Activated naive CD4-positive, alpha-beta T cell treated with anti-CD3 and anti-CD28 coated beads, Interleukin-2, amount 10 ng/mL, durations not matched to agents 7 days and 5 days (primary cell): Measurements from ENCODE around the gene SCAMP4.

ENCODE experiments used
- CTCF ChIA-PET: fragments of 350-600 bp; sonication (Branson Sonifier 250); formaldehyde crosslinking; loops from one replicate; lab custom pipeline; 2021; ENCODE audit warnings: antibody characterized with exemption; lab: Charles Lee
- DNase-seq: peaks from one replicate; pipeline ENCODE4 v3.0.0-alpha.2; 2020
- H3K27ac Mint-ChIP-seq: one replicate; pipeline ENCODE4 v1.8.0; 2021; ENCODE audit warnings: mild to moderate bottlenecking, moderate library complexity, mixed read lengths
- H3K27me3 Mint-ChIP-seq: one replicate; pipeline ENCODE4 v1.8.0; 2021; ENCODE audit warnings: mild to moderate bottlenecking, mixed read lengths
- H3K36me3 Mint-ChIP-seq: one replicate; pipeline ENCODE4 v1.8.0; 2021; ENCODE audit warnings: mixed read lengths
- H3K4me1 Mint-ChIP-seq: one replicate; pipeline ENCODE4 v1.8.0; 2021; ENCODE audit warnings: mixed read lengths
- H3K4me3 Mint-ChIP-seq: one replicate; pipeline ENCODE4 v1.8.0; 2021; ENCODE audit warnings: mild to moderate bottlenecking, moderate library complexity, mixed read lengths
- H3K9me3 Mint-ChIP-seq: one replicate; pipeline ENCODE4 v1.8.0; 2021; ENCODE audit warnings: mixed read lengths

The SCAMP4 gene

GRCh38 chr19:1905110-1905862 is at the start of gene SCAMP4, which contains the start of gene ADAT3:
Gene SCAMP4, plus strand, starts transcription at chr19:1905399. Its CDS starts 9,621 bp downstream, at chr19:1915020.
Gene ADAT3, plus strand, starts transcription at chr19:1905399. Its CDS starts 6,649 bp downstream, at chr19:1912048.
- H3K27me3 Mint-ChIP-seq, result no peaks in the 10 kb centered on the region
- H3K4me1 Mint-ChIP-seq, result peaks cover 67% of the 10 kb centered on the region
- H3K4me3 Mint-ChIP-seq, result peak within 1 kb of the TSS; percentile 85
- H3K9me3 Mint-ChIP-seq, result no peaks in the 10 kb centered on the region
- DNase-seq, result peak; percentile 99
- CTCF ChIA-PET, result interaction anchor here (1.0 kb wide), 1 partner anchor 18 kb away, joined by 3 read pairs; no protein-coding TSS in a partner anchor
- peak within 1 kb of the TSS; percentile 91 for H3K27ac Mint-ChIP-seq
- peaks cover 10% of the 10 kb centered on the region for H3K36me3 Mint-ChIP-seq

- peaks cover 64% of the 10 kb centered on the region for H3K4me1 Mint-ChIP-seq
- peak; percentile 60 for DNase-seq
- CTCF ChIA-PET, result interaction anchor here (0.5 to 1.6 kb wide), 2 partner anchors 9 to 225 kb away, joined by 3 to 4 read pairs; no protein-coding TSS in a partner anchor
Measured at GRCh38 chr19:1855828-1856255, 49.4 kb upstream of the SCAMP4 start.

GRCh38 chr19:1856345-1856697 is 48.9 kb upstream of the SCAMP4 start:
- no peaks in the 10 kb centered on the region for H3K9me3 Mint-ChIP-seq
- H3K4me3 Mint-ChIP-seq, result peak overlapping the region; percentile 82
- H3K27ac Mint-ChIP-seq, result peak overlapping the region; percentile 98
- CTCF ChIA-PET, result interaction anchor here (0.9 to 1.6 kb wide), 2 partner anchors 8 to 19 kb away, joined by 3 read pairs; no protein-coding TSS in a partner anchor
- peaks cover 3% of the 10 kb centered on the region for H3K36me3 Mint-ChIP-seq
- H3K27me3 Mint-ChIP-seq, result no peaks in the 10 kb centered on the region
- H3K4me1 Mint-ChIP-seq, result peaks cover 64% of the 10 kb centered on the region
- DNase-seq, result no peak

More at GRCh38 chr19:1855828-1856255, 49.4 kb upstream of the SCAMP4 start:
- Mint-ChIP-seq H3K27ac (peak overlapping the region; percentile 98), H3K36me3 (peaks cover 3% of the 10 kb centered on the region), H3K27me3 (no peaks in the 10 kb centered on the region), H3K4me3 (peak overlapping the region; percentile 82), H3K9me3 (no peaks in the 10 kb centered on the region)

- peak overlapping the region; percentile 98 for H3K27ac Mint-ChIP-seq
- DNase-seq, result peak; percentile 62
- H3K4me3 Mint-ChIP-seq, result peak overlapping the region; percentile 82
- peaks cover 3% of the 10 kb centered on the region for H3K36me3 Mint-ChIP-seq
- H3K4me1 Mint-ChIP-seq, result peaks cover 69% of the 10 kb centered on the region
- H3K27me3 Mint-ChIP-seq, result no peaks in the 10 kb centered on the region
- no peaks in the 10 kb centered on the region for H3K9me3 Mint-ChIP-seq
- CTCF ChIA-PET, result interaction anchor here (0.9 to 1.1 kb wide), 2 partner anchors 18 to 19 kb away, joined by 3 read pairs; no protein-coding TSS in a partner anchor
Measured at GRCh38 chr19:1856698-1857603, 48.2 kb upstream of the SCAMP4 start.

- H3K27me3 Mint-ChIP-seq, result no peaks in the 10 kb centered on the region
- H3K4me1 Mint-ChIP-seq, result peaks cover 65% of the 10 kb centered on the region
- DNase-seq, result no peak
- no peaks in the 10 kb centered on the region for H3K9me3 Mint-ChIP-seq
- peak overlapping the region; percentile 66 for H3K4me3 Mint-ChIP-seq
- CTCF ChIA-PET, result interaction anchor here (1.1 kb wide), 1 partner anchor 20 kb away, joined by 3 read pairs; no protein-coding TSS in a partner anchor
- H3K27ac Mint-ChIP-seq, result peak overlapping the region; percentile 88
- peaks cover 3% of the 10 kb centered on the region for H3K36me3 Mint-ChIP-seq
Measured at GRCh38 chr19:1857648-1858326, 47.4 kb upstream of the SCAMP4 start.

- CTCF ChIA-PET, result interaction anchor here (1.1 kb wide), 1 partner anchor 21 kb away, joined by 3 read pairs; no protein-coding TSS in a partner anchor
- H3K4me1 Mint-ChIP-seq, result peaks cover 57% of the 10 kb centered on the region
- H3K9me3 Mint-ChIP-seq, result no peaks in the 10 kb centered on the region
- H3K27me3 Mint-ChIP-seq, result no peaks in the 10 kb centered on the region
- H3K36me3 Mint-ChIP-seq, result peaks cover 1% of the 10 kb centered on the region
- DNase-seq, result no peak
- H3K27ac Mint-ChIP-seq, result peak overlapping the region; percentile 82
- H3K4me3 Mint-ChIP-seq, result peak overlapping the region; percentile 51
Measured at GRCh38 chr19:1858412-1859081, 46.7 kb upstream of the SCAMP4 start.

- Mint-ChIP-seq H3K27me3 (no peaks in the 10 kb centered on the region), H3K36me3 (peaks cover 1% of the 10 kb centered on the region), H3K4me3 (peak overlapping the region; percentile 31), H3K27ac (peak overlapping the region; percentile 45), H3K4me1 (peaks cover 55% of the 10 kb centered on the region), H3K9me3 (no peaks in the 10 kb centered on the region)
- no peak for DNase-seq
- CTCF ChIA-PET, result interaction anchor here (1.0 kb wide), 1 partner anchor 10 kb away, joined by 3 read pairs; no protein-coding TSS in a partner anchor
Measured at GRCh38 chr19:1859331-1859781, 45.8 kb upstream of the SCAMP4 start.

GRCh38 chr19:1860042-1860775 is 45.0 kb upstream of the SCAMP4 start:
- H3K9me3 Mint-ChIP-seq, result no peaks in the 10 kb centered on the region
- no peak overlapping the region for H3K4me3 Mint-ChIP-seq
- no peaks in the 10 kb centered on the region for H3K36me3 Mint-ChIP-seq
- CTCF ChIA-PET, result interaction anchor here (1.0 kb wide), 1 partner anchor 11 kb away, joined by 3 read pairs; no protein-coding TSS in a partner anchor
- DNase-seq, result peak; percentile 65
- H3K27me3 Mint-ChIP-seq, result no peaks in the 10 kb centered on the region
- H3K4me1 Mint-ChIP-seq, result peaks cover 47% of the 10 kb centered on the region
- H3K27ac Mint-ChIP-seq, result no peak overlapping the region

GRCh38 chr19:1860821-1861598 is 44.2 kb upstream of the SCAMP4 start:
- Mint-ChIP-seq H3K9me3 (no peaks in the 10 kb centered on the region), H3K36me3 (no peaks in the 10 kb centered on the region), H3K4me1 (peaks cover 46% of the 10 kb centered on the region), H3K27ac (no peak overlapping the region), H3K4me3 (peak overlapping the region; percentile 92), H3K27me3 (no peaks in the 10 kb centered on the region)
- CTCF ChIA-PET, result interaction anchor here (0.6 kb wide), 1 partner anchor 159 kb away, joined by 3 read pairs; no protein-coding TSS in a partner anchor
- DNase-seq, result no peak

GRCh38 chr19:1861599-1862031 is 43.6 kb upstream of the SCAMP4 start:
- Mint-ChIP-seq H3K36me3 (no peaks in the 10 kb centered on the region), H3K4me3 (peak overlapping the region; percentile 92), H3K4me1 (peaks cover 41% of the 10 kb centered on the region), H3K27ac (peak overlapping the region; percentile 94), H3K27me3 (no peaks in the 10 kb centered on the region), H3K9me3 (no peaks in the 10 kb centered on the region)
- no peak for DNase-seq
- CTCF ChIA-PET, result interaction anchor here (0.6 kb wide), 1 partner anchor 158 kb away, joined by 3 read pairs; no protein-coding TSS in a partner anchor

GRCh38 chr19:1862068-1862423 is 43.2 kb upstream of the SCAMP4 start:
- H3K36me3 Mint-ChIP-seq, result no peaks in the 10 kb centered on the region
- peak overlapping the region; percentile 92 for H3K4me3 Mint-ChIP-seq
- DNase-seq, result no peak
- no peaks in the 10 kb centered on the region for H3K27me3 Mint-ChIP-seq
- H3K27ac Mint-ChIP-seq, result peak overlapping the region; percentile 94
- peaks cover 44% of the 10 kb centered on the region for H3K4me1 Mint-ChIP-seq
- CTCF ChIA-PET, result no interaction called here
- no peaks in the 10 kb centered on the region for H3K9me3 Mint-ChIP-seq
